Glomerular visceral epithelial cell (primary cell): Measurements from ENCODE around the gene SLFN12L.

Source experiments
- DNase-seq: peaks from one replicate; pipeline ENCODE4 v3.0.0-alpha.2; 2016; ENCODE audit errors: extremely low spot score

SLFN12L gene

DNA sequence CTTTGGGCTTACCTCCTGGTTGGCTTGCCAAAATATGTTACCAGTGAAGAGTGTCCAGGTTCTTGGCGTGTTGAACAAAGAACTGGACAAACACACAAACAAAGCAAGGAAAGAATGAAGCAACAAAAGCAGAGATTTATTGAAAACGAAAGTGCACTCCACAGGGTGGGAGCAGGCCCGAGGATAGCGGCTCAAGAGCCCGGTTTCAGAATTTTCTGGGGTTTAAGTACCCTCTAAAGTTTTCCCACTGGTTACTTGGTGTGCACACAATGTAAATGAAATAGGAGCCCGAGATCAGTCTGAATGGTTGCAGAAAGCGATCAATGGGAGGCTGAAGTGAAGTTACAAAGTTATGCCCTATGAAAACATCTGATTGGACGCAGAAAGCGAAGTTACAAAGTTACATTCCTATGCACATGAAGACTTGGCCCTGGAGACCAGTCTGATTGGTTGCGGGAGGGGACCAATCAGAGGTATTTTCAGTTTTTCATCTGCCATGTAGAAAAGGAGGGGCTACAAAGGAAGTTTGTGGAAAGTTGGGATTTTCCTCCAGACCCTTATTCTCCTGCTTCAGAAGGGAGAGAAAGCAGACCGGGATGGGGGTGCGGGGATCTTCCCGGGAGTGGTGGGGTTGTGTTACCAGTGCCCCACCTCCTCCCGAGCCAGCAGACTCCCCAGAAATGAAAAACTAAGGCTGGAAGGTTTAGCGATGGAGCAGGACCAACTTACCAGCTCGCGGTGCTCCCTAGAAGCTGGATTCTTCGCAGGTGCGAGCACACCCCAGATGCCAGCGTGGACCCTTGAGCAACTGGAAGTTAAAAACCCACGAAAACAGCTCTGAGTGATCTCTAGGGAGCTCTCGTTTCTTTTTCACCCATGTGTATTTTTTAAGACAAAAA is 105.1 kb downstream of the SLFN12L start, which contains the start of gene SLFN12:
SLFN12 (minus strand) TSS at position 325 of the 899 bp plus-strand sequence. CDS start 9,472 bp downstream, outside the sequence.
- DNase-seq = peak; percentile 95

DNA sequence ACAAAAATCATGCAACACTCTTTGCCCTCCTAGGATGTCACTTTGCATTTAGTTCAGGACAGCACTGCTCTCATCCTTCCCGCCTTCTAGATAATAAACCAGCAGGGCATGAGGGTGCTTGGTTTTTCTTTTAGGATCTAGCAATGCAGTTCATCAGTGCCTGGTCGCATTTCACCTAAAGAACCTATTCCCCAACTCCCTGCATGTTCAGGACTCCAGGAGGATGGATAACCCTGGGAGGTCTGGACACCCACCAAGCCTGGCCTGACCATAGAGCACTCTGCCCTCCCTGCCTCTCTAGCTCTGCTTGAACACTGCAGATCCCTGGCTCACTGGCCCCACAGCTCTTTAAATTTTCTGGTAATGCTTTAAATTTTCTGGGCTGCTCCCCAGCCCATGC is 107.8 kb downstream of the SLFN12L start:
- no peak for DNase-seq

DNA sequence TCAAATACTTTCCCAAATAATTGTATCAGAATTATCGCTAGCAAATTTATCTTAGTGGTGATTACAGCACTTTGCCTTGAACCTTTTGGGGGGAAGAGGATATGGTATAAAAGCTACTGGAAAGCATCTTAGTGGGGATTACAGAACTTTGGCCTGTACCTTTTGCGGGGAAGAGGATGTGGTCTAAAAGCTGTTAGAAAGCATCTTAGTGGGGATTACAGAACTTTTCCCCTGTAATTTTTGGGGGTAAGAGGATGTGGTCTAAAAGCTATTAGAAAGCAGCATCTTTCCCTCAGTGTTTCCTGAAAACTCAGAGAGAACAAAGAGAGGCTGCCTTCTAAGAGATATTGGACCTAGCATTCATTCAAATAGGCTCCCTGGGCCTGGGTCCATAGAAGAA is 109.2 kb downstream of the SLFN12L start:
- DNase-seq = no peak

DNA sequence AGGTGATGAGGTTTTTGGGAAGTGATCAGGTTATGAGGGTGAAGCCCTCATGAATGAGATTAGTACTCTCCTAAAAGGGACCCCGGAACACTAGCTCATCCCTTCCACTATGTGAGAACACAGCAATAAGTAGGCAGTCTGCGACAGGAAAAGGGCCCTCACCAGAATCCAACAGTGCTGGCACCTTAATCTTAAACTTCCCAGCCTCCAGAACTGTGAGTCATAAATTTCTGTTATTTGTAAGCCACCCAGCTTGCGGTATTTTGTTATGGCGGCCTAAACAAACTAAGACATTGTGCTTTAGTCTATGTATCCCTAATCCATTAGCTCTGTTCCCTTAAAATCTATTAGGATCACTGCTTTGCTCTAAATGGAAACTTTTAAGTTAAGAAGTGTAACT is 113.7 kb downstream of the SLFN12L start:
- no peak for DNase-seq
